GM10248 (cell line): Measurements from ENCODE around the gene TMEM52.
"Not testable (repeated sequence)": the region's sequence is repeated elsewhere in the genome, so short reads cannot be mapped to it uniquely, and the experiment has no call there.

Source experiments
- CTCF ChIA-PET: fragments of 300-600 bp; sonication (Branson Sonifier 250); formaldehyde crosslinking; extraction: SDS; loops from one replicate; lab custom pipeline; 2021; ENCODE audit warnings: antibody characterized with exemption; lab: Yijun Ruan, JAX
- POLR2A ChIA-PET: fragments of 350-650 bp; sonication (Branson Sonifier 250); formaldehyde crosslinking; extraction: SDS; loops from one replicate; lab custom pipeline; 2020; ENCODE audit warnings: antibody characterized with exemption; lab: Yijun Ruan, JAX
- DNase-seq: peaks from one replicate; pipeline ENCODE4 v3.0.0; 2012; ENCODE audit errors: extremely low spot score
- TF ChIP-seq, protein P1 (sequence below): IDR thresholded peaks from 2 replicates; pipeline ENCODE4 v1.5.1; 2012; ENCODE audit warnings: mild to moderate bottlenecking, low read depth; ENCODE audit errors: extremely low read depth, missing control alignments, control extremely low read depth

Gene TMEM52

DNA sequence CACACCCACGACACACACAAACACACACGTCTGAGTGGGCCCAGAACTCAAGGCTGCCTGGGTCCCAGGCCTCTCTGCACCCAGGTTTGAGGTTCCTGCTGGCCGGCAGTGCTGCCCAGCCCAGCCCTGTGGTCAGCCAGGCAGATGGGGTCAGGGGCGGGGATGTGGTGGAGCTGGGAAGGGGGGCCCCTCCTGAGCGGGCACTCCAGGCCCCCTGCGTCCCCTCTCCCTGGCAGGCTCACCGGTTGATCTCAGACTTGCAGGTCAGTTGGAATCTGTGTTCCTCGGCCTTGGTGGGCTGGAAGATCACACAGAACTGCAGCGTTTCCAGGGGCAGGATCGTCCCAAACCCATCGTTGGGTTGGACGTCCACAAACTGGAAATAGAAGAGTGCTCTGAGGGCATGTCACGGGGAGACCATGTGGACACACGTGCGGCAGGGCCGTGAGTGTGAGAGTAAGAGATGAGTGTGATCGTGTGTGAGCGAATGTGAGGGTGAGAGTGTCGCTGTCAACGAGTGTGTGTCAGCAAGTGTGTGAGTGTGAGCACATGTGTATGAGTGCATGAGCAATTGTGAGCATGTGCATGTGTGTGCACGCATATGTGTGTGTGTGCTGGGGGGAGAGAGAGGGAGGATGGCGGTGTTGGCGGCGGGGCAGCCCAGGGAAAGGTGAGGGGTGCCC lies 19.7 kb upstream of the TMEM52 start:
- ChIA-PET CTCF (no interaction called here), POLR2A (no interaction called here)
- TF ChIP-seq, protein P1, sequence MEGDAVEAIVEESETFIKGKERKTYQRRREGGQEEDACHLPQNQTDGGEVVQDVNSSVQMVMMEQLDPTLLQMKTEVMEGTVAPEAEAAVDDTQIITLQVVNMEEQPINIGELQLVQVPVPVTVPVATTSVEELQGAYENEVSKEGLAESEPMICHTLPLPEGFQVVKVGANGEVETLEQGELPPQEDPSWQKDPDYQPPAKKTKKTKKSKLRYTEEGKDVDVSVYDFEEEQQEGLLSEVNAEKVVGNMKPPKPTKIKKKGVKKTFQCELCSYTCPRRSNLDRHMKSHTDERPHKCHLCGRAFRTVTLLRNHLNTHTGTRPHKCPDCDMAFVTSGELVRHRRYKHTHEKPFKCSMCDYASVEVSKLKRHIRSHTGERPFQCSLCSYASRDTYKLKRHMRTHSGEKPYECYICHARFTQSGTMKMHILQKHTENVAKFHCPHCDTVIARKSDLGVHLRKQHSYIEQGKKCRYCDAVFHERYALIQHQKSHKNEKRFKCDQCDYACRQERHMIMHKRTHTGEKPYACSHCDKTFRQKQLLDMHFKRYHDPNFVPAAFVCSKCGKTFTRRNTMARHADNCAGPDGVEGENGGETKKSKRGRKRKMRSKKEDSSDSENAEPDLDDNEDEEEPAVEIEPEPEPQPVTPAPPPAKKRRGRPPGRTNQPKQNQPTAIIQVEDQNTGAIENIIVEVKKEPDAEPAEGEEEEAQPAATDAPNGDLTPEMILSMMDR: no peak
- no peak for DNase-seq

DNA sequence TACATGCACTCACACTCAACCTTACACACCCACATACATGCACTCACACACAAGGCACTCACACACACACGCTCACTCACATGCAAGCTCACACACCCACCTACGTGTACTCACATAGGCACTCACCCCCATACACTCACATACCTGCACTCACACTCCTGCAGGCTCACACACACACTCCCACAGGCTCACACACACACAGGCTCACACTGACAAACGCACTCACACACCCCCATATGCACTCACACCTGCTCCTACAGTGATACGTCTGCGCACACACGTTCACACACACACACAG lies 19.1 kb upstream of the TMEM52 start:
- POLR2A ChIA-PET: no interaction called here
- no peak for DNase-seq
- TF ChIP-seq, protein P1: no peak
- CTCF ChIA-PET: no interaction called here

DNA sequence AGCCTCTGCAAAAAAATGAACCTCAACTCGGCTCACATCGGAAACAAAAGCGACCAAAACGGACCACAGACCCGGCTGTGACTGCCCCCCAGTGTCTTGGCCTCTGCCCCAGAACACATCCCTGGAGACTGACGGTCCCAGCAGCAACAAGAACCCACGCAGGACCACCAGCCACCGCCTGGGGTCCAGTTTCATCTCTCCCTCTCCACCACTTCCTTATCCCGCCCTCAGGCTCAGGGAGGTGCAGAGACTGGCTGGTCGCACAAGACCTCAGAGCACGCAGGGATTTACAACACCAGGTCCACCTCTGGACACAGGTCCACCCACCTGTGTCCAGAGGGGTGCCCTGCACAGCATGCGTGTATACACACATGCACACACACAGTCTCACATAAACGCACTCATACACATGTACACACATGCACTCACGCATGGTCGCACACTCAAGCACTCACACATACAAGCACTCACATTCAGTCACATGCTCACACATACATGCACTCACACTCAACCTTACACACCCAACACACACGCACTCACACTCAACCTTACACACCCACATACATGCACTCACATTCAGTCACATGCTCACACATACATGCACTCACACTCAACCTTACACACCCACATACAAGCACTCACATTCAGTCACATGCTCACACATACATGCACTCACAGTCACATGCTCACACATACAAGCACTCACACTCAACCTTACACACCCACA lies 18.6 kb upstream of the TMEM52 start:
- ChIA-PET POLR2A (no interaction called here), CTCF (no interaction called here)
- TF ChIP-seq, protein P1: no peak
- no peak for DNase-seq

DNA sequence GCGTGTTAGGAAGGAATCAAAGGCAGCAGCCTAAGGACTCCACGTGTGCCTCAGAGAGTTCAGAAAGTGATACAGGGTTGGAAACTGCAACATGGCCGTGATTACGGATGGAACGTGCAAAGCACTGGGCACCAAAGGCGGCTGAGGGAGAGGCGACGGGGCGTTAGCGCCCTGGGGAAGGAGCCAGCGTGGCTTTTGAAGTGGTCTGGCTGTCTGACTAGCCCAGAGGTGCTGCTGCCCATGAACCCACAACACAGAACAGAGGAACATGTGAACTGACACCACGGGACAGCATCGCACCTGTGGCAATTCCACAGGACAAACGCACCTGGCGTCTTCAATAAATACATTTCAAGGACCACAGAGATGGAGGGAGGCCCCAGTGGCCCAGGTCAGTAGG lies 18.0 kb upstream of the TMEM52 start:
- DNase-seq: no peak
- ChIA-PET POLR2A (no interaction called here), CTCF (no interaction called here)
- TF ChIP-seq, protein P1: no peak

DNA sequence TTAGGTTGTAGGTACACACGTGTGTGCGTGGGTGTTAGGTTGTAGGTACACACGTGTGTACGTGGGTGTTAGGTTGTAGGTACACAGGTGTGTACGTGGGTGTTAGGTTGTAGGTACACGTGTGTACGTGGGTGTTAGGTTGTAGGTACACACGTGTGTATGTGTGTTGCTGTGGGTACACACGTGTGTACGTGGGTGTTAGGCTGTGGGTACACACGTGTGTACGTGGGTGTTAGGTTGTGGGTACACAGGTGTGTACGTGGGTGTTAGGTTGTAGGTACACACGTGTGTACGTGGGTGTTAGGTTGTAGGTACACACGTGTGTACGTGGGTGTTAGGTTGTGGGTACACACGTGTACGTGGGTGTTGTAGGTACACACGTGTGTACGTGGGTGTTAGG lies 15.8 kb upstream of the TMEM52 start:
- POLR2A ChIA-PET, CTCF ChIA-PET, DNase-seq: not testable (repeated sequence)

DNA sequence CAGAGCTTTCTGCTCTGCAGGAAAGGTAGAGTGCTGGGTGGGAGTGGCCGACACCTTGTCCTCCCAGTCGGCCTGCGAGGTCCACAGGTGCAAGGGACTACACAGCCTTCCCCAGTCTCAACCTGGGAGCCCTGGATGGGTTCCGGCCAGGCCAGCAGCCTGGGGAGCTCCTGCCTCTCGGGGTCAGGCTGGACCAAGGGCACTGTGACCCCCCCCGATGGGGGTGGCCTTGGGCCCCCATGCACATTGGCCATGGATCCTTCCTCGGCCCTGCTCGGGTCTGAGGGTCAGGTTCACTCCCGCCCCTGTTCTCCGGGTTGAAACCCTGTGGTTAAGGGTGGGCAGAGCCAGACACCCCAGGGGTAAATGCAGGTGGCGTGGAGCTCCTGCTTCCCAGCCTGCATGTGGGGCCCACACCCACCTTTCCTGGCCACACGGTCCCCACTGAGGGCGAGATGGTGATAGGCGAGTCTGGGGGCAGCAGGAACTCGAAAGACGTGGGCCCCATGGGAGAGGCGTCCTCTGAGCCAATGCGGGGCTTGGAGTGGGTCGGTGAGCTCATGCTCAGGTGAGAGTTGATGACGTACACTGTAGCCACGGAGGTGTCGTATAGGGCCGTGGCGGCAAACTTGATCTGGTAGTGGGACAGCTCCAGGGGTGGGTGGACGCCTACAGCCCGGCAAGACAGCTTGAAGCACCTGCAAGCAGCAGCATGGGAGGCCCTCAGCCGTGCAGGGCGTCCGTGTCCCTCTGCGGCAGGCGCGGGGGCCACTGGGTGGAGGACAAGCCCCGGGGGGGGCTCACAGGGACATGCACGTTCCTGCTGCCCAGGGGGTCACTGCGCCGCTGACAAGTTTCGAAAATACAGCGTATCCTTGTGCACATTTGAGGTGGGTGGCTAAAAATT lies 10.8 kb upstream of the TMEM52 start:
- POLR2A ChIA-PET: no interaction called here
- TF ChIP-seq, protein P1: no peak
- no peak for DNase-seq
- CTCF ChIA-PET: interaction anchor here (1.1 to 1.6 kb wide), 2 partner anchors 11 to 15 kb away, joined by 4 to 5 read pairs; no protein-coding TSS in a partner anchor
